HL-60 (cell line): ENCODE data around the gene WDHD1.

Experiments
- DNase-seq, 2 experiments: peaks; one replicate each; pipeline ENCODE4 v3.0.0-alpha.2; 2010 to 2020; ENCODE audit warnings: low read depth in 1 of 2, low spot score in 1 of 2
- H3K27ac ChIP-seq: fragments of 250-450 bp; sonication (Bioruptor Pico); replicated peaks from 2 replicates; pipeline ENCODE4 v1.5.1; 2020; ENCODE audit warnings: mild to moderate bottlenecking, moderate library complexity
- H3K27me3 ChIP-seq: fragments of 250-450 bp; sonication (Bioruptor Pico); 2 replicates; pipeline ENCODE4 v1.5.1; 2021; ENCODE audit warnings: mild to moderate bottlenecking, moderate library complexity; ENCODE audit not compliant: insufficient read depth, poor library complexity, severe bottlenecking
- H3K4me3 ChIP-seq: replicated peaks from 2 replicates; pipeline ENCODE4 v1.5.1; 2011; ENCODE audit warnings: mild to moderate bottlenecking, control low read depth, low read length; ENCODE audit not compliant: insufficient read depth
- GABPA ChIP-seq: IDR thresholded peaks from 2 replicates; pipeline ENCODE4 v1.6.1; 2012; ENCODE audit warnings: low read depth
- POLR2AphosphoS5 ChIP-seq: IDR thresholded peaks from 2 replicates; pipeline ENCODE4 v1.6.1; 2012; ENCODE audit warnings: low read depth
- SPI1 ChIP-seq: IDR thresholded peaks from 2 replicates; pipeline ENCODE4 v1.6.1; 2012; ENCODE audit warnings: low read depth, mild to moderate bottlenecking, borderline replicate concordance
- TF ChIP-seq, protein P1 (sequence below): IDR thresholded peaks from 2 replicates; pipeline ENCODE4 v1.6.1; 2012; ENCODE audit warnings: low read depth; ENCODE audit not compliant: insufficient replicate concordance
- TF ChIP-seq, protein P2 (sequence below): IDR thresholded peaks from one replicate; pipeline ENCODE4 v1.5.1; 2011; ENCODE audit warnings: low read length, control low read depth, inconsistent platforms; ENCODE audit not compliant: insufficient read depth

The WDHD1 gene

DNA sequence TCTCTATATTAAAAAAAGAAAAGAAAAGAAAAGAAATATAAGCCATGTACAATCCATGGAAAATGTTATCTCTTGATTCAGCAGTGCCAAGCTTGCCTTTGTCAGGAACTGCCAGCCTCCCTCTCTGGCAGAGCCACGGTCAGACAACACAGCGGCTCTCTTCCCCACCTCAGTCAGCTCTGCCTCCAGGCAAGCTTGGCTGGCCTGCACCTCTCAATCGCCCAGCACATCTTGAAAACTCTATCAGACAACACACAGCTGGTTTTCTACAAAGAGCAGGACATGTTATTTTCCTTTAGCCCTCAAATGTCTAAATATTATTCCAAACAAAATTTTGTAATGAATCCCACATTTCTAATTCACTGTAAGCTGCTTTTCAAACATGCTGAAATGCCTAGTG lies 104.3 kb downstream of the WDHD1 start:
- H3K27ac ChIP-seq, result no peak overlapping the region
- H3K27me3 ChIP-seq, result no peaks in the 10 kb centered on the region
- TF ChIP-seq, protein P1, sequence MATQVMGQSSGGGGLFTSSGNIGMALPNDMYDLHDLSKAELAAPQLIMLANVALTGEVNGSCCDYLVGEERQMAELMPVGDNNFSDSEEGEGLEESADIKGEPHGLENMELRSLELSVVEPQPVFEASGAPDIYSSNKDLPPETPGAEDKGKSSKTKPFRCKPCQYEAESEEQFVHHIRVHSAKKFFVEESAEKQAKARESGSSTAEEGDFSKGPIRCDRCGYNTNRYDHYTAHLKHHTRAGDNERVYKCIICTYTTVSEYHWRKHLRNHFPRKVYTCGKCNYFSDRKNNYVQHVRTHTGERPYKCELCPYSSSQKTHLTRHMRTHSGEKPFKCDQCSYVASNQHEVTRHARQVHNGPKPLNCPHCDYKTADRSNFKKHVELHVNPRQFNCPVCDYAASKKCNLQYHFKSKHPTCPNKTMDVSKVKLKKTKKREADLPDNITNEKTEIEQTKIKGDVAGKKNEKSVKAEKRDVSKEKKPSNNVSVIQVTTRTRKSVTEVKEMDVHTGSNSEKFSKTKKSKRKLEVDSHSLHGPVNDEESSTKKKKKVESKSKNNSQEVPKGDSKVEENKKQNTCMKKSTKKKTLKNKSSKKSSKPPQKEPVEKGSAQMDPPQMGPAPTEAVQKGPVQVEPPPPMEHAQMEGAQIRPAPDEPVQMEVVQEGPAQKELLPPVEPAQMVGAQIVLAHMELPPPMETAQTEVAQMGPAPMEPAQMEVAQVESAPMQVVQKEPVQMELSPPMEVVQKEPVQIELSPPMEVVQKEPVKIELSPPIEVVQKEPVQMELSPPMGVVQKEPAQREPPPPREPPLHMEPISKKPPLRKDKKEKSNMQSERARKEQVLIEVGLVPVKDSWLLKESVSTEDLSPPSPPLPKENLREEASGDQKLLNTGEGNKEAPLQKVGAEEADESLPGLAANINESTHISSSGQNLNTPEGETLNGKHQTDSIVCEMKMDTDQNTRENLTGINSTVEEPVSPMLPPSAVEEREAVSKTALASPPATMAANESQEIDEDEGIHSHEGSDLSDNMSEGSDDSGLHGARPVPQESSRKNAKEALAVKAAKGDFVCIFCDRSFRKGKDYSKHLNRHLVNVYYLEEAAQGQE, result no peak
- TF ChIP-seq GABPA (no peak), POLR2AphosphoS5 (no peak), SPI1 (no peak)
- TF ChIP-seq, protein P2, sequence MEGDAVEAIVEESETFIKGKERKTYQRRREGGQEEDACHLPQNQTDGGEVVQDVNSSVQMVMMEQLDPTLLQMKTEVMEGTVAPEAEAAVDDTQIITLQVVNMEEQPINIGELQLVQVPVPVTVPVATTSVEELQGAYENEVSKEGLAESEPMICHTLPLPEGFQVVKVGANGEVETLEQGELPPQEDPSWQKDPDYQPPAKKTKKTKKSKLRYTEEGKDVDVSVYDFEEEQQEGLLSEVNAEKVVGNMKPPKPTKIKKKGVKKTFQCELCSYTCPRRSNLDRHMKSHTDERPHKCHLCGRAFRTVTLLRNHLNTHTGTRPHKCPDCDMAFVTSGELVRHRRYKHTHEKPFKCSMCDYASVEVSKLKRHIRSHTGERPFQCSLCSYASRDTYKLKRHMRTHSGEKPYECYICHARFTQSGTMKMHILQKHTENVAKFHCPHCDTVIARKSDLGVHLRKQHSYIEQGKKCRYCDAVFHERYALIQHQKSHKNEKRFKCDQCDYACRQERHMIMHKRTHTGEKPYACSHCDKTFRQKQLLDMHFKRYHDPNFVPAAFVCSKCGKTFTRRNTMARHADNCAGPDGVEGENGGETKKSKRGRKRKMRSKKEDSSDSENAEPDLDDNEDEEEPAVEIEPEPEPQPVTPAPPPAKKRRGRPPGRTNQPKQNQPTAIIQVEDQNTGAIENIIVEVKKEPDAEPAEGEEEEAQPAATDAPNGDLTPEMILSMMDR, result no peak
- no peak for DNase-seq
- H3K4me3 ChIP-seq, result no peak overlapping the region

DNA sequence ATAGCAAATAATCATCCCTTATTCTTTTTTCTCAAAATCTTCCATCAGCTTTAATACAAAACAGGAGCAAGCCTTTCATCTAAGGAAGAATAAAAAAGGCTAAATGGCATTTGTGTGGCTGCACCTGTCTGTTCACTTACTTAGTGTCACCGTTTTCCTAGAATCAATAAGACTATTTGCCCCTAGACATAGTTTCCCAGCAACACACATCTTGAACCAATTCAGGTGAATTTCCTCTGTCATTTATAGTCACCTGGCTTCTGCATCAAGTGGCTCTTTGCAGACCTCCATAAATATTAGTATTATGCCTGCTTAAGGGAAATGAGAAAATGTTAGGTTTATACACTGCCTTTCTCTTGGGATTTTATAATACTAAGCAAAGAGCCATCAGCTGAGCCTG lies 106.8 kb downstream of the WDHD1 start:
- H3K27ac ChIP-seq, result no peak overlapping the region
- TF ChIP-seq, protein P1, result no peak
- TF ChIP-seq POLR2AphosphoS5 (no peak), SPI1 (no peak), GABPA (no peak)
- TF ChIP-seq, protein P2, result no peak
- no peaks in the 10 kb centered on the region for H3K27me3 ChIP-seq
- no peak for DNase-seq
- no peak overlapping the region for H3K4me3 ChIP-seq

DNA sequence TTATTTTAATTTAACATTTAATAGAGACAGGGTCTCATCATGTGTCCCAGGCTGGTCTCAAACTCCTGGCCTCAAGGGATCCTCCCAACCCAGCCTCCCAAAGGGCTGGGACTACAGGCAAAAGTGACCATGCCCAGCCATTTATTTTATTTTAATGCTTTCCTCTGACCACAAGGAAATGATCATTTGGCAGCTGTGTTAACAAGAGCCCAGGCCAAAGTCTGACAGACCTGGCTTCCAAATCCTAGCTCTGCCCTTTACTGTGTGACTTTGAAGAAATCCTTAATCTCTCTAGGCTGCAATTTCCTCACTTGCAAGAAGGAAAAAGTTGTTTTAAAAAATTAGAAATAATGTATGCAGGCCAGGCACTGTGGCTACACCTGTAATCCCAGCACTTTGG lies 107.6 kb downstream of the WDHD1 start:
- no peak for TF ChIP-seq SPI1
- TF ChIP-seq POLR2AphosphoS5, result no peak
- TF ChIP-seq, protein P1, result no peak
- TF ChIP-seq GABPA, result no peak
- TF ChIP-seq, protein P2, result no peak
- no peak for DNase-seq
- no peak overlapping the region for H3K27ac ChIP-seq
- H3K27me3 ChIP-seq, result no peaks in the 10 kb centered on the region
- no peak overlapping the region for H3K4me3 ChIP-seq
